ENCODE data around the gene PRDM7. TPM values are rescaled to one million over a fixed set of nuclear protein-coding genes. Genes with fewer than 3 reads are reported as not detected.

PRDM7 gene
- not detected in 2 replicates for total RNA-seq

GRCh38 chr16:90077240-90077756 is at the start of gene PRDM7:
Gene PRDM7 (minus strand): TSS chr16:90077331. CDS start chr16:90075910, 1,421 bp downstream.

DNA sequence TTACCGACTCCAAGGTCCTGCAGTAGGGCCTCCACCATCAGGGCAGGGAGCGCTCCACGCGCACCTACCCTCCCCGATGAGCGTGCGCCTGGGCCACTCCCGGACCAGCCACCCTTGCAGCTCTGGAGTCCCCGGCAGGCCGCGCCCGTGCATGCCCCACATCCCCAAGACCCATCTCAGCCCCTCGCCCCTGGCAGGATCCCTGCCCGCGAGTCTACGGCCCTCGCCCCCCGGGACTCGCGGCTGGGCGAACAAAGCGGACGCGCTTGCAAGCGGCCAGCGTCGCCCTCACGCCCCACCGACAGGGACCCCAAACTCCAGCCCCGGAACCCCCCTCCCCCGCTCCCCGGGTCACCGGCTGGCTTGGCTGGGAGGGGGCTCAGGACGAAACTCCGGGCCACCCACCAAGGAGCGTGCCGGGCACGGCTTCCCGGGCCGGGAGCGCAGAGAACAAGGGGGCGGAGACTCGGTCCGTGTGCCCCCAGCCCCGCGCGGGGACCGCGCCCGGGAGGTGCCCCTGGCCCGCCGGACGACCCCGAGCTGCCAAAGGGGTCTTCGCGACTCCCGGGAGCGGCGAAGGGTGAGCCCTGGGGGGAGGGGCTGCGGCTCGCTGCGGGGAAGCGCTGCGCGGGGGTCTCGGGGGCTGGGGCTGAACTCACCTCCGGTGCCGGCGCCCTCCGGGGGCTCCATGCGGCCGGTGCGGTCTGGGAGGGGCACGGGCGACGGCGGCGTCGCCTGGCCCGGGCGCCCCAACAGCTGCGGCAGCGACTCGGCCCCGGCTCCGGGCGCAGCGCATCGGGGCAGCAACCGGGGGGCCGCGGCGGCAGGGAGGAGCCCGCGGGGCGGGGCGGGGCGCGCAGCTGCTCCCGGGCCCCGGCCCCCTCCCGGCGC is 58.2 kb downstream of the PRDM7 start, which contains the start of gene DBNDD1:
Gene DBNDD1, minus strand, starts transcription at position 805 of the 891 bp plus-strand sequence. Its CDS starts 115 bp downstream, at position 690.

Other genes starting within 250 kb of the PRDM7 start
- gene SPIRE2, start 248.9 kb downstream of the PRDM7 start, total RNA-seq, result 4.9 and 5.4 TPM in 2 replicates
- gene TCF25, start 203.7 kb downstream of the PRDM7 start, total RNA-seq, result 280 and 286 TPM in 2 replicates
- 9.6 and 12.3 TPM in 2 replicates for gene MC1R, start 158.5 kb downstream of the PRDM7 start, total RNA-seq
- gene TUBB3, start 154.0 kb downstream of the PRDM7 start, total RNA-seq, result 211 and 247 TPM in 2 replicates
- 63.8 and 65.5 TPM in 2 replicates for gene DEF8, start 128.6 kb downstream of the PRDM7 start, total RNA-seq
- gene DBNDD1, start 57.9 kb downstream of the PRDM7 start, total RNA-seq, result 1.1 and 1.8 TPM in 2 replicates

Data from hair follicle dermal papilla cell (primary cell).